ENCODE data around the gene FOLR3.

Gene FOLR3

DNA sequence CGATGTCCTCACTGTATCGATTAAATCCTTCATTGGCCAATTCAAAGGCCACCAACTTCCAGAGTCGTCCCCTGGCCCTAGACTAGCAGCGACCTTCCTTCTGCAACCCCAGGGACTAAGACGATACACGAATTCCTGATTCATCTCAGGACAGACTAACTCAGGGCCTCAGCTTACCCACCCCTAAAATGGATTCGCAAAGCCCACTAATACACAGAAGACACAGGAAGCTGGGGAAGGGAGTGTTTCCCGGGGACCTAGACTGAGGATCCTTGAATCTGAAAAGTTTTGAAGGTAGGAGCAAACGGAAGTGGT lies 32.9 kb upstream of the FOLR3 start:
- no peak for DNase-seq (ENCODE audit: low read depth)
- TF ChIP-seq, protein P1, sequence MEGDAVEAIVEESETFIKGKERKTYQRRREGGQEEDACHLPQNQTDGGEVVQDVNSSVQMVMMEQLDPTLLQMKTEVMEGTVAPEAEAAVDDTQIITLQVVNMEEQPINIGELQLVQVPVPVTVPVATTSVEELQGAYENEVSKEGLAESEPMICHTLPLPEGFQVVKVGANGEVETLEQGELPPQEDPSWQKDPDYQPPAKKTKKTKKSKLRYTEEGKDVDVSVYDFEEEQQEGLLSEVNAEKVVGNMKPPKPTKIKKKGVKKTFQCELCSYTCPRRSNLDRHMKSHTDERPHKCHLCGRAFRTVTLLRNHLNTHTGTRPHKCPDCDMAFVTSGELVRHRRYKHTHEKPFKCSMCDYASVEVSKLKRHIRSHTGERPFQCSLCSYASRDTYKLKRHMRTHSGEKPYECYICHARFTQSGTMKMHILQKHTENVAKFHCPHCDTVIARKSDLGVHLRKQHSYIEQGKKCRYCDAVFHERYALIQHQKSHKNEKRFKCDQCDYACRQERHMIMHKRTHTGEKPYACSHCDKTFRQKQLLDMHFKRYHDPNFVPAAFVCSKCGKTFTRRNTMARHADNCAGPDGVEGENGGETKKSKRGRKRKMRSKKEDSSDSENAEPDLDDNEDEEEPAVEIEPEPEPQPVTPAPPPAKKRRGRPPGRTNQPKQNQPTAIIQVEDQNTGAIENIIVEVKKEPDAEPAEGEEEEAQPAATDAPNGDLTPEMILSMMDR (conservative IDR thresholded peaks at IDR 0.05; ENCODE audit: low read depth, low read length): no peak
- peak overlapping the region; percentile 69 for H3K4me3 ChIP-seq (ENCODE audit: low read length)

DNA sequence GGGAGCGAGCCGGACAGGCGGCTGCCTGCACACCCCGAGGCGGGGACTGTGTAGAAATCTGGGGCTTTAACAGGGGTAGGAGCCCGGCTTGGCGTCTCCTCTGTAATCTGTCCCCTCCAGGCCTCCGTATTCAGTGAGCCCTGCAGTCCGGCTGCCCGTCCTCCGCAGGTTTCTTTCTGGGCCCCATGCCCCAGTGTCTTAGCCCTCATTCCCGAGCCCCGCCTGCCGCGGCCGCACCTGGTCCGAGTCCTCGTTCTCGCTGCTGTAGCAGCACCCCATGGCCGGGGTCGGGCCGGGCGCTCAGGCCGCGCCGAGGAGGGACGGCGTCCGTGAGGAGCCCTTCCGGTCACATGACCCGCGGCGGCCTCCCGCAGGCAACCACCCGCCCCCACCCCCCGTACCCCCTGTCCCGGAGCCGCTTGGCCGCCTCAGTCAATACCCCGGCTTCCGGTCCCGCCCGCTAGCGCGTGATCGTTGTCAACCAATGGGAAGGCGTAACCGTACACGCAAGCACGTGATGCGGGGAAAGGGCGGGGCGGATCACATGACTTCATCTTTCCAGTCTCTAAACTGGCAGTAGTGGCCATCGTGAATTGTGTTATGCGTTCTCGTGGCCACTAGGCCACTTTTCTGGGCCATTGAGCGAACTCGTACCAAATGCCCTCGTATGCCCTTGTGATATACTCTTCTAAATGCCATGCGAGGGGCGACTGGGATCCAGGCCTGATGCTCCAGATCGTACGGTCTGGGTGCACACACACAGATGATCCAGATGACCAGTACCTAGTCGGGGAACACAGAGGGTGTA lies 32.4 kb upstream of the FOLR3 start, which contains the start of gene LAMTOR1:
Gene LAMTOR1 (minus strand): TSS at position 352 of the 808 bp plus-strand sequence. CDS start 73 bp downstream, at position 279.
- DNase-seq (ENCODE audit: low read depth): peak; percentile 97
- TF ChIP-seq, protein P1 (conservative IDR thresholded peaks at IDR 0.05; ENCODE audit: low read depth, low read length): peak; percentile 38
- H3K4me3 ChIP-seq (ENCODE audit: low read length): peak within 1 kb of the TSS; percentile 69

DNA sequence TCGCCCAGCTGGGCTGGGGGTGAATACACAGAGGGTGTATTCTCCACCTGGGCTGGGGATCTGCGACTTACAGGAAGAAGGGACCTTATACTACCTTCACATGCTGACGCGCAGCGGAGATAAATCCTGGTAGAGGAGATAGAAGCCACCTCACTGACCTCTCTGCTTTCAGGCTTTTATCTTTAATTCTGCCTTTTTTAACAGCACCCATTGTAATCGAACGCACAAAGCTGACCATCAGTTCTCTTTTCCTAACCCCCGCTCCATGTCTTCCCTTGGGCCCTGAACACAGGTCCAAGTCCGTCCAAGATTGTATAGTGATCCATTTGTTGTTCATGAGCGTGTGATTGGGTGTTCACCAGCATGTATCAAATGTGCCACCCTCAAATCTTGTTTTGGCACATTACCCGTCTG lies 31.8 kb upstream of the FOLR3 start:
- peak overlapping the region; percentile 2 for H3K4me3 ChIP-seq (ENCODE audit: low read length)
- DNase-seq (ENCODE audit: low read depth): no peak
- TF ChIP-seq, protein P1 (conservative IDR thresholded peaks at IDR 0.05; ENCODE audit: low read depth, low read length): no peak

DNA sequence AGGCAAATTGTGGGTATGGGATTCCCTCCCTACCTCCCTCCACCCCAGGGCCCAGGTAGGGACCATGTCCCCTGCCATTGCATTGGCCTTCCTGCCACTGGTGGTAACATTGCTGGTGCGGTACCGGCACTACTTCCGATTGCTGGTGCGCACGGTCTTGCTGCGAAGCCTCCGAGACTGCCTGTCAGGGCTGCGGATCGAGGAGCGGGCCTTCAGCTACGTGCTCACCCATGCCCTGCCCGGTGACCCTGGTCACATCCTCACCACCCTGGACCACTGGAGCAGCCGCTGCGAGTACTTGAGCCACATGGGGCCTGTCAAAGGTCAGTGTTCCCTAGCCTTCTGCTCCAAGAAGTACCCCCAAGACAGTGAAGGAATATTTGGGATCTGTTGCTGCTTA lies 29.6 kb upstream of the FOLR3 start, which contains the start of gene TOMT:
Gene TOMT (plus strand): TSS at position 37 of the 400 bp plus-strand sequence. CDS start 28 bp downstream, at position 65.
- no peak within 1 kb of the TSS for H3K4me3 ChIP-seq (ENCODE audit: low read length)
- no peak for DNase-seq (ENCODE audit: low read depth)
- TF ChIP-seq, protein P1 (conservative IDR thresholded peaks at IDR 0.05; ENCODE audit: low read depth, low read length): no peak

DNA sequence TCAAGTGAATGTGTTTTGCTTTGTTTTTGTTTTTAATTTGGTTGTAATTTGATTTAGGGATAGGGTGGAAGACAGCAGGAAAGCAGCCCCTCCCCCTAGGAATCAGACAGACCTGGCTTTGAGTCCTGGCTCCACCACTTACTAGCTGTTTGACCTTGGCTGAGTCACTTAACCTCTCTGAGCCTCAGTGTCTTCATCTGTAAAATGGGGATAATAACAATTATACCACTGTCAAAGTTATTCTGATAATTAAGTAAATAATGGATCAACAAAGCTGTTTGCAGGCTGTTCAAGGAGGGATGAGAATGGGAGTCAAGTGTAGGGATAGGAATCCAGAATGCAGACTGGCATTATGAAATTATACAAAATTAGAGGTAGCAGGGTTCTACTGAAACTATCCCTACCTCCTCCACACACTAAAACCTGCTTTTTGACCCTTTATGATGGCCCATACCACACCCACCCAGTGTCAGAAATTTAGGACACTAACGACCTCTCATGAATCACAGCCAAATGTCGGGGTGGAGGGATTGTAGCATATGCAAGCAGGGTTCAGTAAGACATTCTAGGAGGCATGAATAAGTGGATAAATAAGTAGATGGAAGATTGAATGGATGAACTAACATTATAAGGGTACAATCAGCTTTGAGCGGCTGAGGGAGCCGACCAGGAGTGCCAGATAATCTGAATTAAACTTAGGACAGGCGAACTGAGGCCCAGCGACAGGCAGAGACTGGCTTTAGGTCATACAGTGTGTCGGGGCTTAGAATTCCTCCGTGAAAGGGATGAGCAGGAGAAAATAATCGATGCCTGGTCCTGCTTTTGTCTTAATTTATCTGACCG lies 24.0 kb upstream of the FOLR3 start:
- no peak for DNase-seq (ENCODE audit: low read depth)
- peak overlapping the region; percentile 89 for H3K4me3 ChIP-seq (ENCODE audit: low read length)
- TF ChIP-seq, protein P1 (conservative IDR thresholded peaks at IDR 0.05; ENCODE audit: low read depth, low read length): no peak

DNA sequence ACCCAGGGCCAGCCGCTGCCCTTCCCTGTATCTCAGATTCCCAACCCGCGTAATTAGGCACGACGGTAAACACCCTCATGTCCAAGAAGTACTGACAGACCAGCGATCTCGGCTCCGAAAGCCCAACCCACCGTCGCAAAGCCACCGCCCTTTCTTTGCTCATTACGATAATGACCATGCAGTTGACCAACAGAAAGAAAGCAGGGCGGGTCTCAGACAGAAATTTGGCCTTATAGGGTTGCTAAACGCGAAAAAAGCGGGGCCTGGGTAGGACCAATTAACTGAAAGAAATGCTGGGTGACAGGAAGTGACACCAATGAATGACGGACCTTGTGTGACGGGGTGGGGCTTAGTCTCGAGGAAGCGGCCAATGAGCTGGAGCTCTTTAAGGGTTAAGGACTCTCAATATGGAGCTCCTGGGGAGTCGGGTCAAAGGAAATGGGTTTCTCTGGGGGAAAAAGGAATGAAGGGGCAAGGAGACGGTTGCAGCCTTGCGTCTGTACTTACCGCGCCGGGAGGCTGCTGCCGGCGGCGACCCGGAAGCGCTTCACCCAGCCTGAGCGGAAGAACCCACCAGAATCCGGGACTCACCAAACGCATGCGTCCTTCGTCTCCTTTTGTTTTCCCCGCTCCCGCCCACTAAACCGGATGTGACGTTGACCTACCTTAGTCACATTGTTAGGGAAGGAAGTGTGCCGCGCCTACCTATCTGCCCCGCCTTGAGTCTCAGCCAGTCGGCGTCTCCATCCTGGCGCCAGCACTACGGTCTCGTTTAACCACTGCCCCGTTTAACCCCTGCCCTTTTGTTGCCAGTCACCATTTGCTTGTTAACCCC lies 23.2 kb upstream of the FOLR3 start, which contains the start of gene ANAPC15:
Gene ANAPC15 (minus strand): TSS at position 553 of the 835 bp plus-strand sequence. CDS start 1,419 bp downstream, outside the sequence.
- peak within 1 kb of the TSS; percentile 89 for H3K4me3 ChIP-seq (ENCODE audit: low read length)
- peak; percentile 99 for DNase-seq (ENCODE audit: low read depth)
- TF ChIP-seq, protein P1 (conservative IDR thresholded peaks at IDR 0.05; ENCODE audit: low read depth, low read length): no peak

All from retinal pigment epithelial cell (primary cell).